ENCODE measurements around the gene LIMS1.

Gene LIMS1

DNA sequence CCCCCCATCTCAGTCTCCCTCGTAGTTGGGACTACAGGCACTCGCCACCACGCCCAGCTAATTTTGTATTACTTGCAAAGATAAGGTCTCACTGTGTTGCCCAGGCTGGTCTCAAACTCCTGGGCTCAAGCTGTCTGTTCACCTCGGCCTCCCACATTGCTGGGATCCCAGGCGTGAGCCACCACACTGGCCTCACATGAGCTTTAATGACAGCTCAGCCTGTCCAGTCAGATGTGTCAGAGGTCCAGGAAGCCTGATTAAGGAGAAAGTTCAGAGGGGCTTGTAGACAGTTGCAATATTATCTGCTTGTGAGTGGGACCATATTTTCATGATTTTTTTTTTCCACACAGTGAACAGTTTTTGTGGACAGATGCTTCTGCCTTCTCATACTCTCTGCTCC lies 82.0 kb downstream of the LIMS1 start:
- DNase-seq, result no peak

DNA sequence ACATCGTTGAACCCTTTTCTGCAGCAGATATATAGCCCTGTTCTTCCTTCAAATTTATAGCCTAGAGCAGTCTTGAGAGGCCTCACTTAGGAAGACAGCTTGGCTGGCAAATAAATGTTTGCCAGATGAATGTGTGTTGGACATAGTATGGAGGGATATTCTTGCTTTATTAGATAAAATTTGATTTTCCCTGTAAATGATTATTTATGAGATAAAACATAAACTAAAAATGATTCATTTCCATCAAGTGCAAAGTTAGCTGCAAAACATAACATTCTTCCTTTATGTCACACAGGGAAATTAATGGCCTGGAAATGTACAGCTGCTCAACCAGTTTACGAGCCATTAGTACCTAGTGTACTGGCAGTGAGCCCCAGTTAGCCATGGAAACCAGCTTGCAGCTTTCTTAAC lies 82.5 kb downstream of the LIMS1 start:
- DNase-seq, result no peak

DNA sequence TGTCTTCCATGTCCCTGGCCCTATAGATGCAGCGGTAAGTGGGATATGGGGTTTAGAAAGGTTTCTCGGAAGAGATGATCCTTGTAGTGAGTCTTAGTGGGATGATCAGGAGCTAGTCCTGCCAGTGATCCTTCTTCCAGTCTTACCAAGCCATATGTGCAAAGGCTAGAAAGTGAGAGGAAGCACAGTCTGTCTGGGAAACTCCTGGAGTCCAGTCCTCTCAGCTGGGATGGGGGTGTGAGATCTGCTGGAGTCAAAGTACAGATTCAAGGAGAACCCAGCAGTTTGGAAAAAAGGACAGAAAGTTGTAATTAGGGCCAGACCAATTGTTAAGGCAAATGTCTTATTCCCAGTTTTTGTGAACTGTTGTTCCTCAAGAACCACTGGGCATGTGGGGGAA lies 83.3 kb downstream of the LIMS1 start:
- no peak for DNase-seq

DNA sequence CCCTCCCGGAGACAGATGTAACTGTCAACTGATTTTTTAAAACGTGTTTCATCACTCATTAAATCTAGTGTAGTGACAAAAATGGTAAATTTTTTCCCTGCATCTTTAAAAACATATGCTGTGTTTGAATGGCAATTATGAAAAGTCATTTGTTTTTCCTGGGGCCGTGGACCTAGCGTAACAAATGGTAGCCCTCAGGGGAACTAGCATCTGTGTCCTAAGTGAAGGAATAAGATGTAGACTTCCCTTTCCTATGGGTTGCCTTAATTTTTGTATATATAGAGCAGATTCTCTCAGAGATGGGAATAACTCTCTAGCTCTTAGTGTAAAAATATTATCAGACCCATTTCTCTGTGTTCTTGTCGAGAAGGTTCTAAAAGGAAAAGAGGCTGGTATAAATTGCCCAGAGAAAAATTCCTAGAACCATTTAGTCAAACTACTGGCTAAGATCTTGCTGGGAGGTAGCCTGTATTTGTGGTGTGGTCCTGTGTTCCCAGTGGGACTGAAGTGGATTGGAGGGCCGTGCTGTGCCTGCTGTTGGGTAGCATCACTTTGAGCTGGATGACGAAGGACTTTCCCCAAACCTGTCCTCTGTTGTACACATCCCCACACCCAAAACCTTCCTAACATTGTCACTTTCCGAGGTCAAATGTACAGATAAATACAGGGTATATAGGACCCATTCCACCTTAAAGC lies 85.8 kb downstream of the LIMS1 start:
- no peak for DNase-seq

DNA sequence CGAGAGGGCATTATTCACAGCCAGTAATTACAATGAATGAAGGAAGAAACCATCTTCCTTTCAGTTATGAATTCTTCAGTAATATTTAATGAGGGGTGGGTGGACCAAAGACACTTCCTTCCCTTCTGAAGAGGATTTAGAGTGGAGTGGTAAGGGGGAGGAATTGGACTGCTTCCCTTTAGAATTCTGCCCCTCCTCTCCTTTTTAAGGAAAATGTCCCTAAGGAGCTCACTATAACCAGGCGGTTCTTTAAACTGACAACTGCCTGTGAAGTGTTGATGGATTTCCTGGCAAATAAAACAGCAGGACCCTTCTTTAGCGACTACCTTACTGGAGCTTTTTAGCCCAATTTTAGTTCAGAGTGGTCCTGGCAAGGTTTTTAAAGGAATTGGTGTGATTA lies 86.4 kb downstream of the LIMS1 start:
- no peak for DNase-seq

DNA sequence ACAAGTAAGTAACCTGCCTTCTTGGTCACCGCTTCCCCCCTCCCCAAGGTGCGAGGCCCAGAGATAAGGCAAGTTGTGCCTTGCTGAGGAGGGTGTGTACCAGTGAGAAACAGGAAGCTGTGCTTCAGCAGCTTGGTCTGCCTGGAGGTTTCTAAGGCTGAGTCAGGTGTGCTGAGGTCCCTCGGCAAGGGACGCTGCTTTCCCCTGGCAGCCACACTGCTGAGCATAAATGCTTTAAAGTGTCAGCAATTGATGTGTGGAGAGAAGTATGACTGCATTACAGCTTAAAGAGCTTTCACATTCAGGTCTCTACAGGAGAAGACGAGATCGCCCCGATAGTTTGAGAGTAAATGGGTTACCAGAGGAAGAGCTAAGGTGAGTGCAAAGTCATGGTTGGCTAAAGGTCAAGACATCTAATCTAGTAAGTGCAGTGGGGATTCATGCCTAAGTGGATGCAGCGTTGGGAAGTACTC lies 86.9 kb downstream of the LIMS1 start:
- DNase-seq, result peak; percentile 90

DNA sequence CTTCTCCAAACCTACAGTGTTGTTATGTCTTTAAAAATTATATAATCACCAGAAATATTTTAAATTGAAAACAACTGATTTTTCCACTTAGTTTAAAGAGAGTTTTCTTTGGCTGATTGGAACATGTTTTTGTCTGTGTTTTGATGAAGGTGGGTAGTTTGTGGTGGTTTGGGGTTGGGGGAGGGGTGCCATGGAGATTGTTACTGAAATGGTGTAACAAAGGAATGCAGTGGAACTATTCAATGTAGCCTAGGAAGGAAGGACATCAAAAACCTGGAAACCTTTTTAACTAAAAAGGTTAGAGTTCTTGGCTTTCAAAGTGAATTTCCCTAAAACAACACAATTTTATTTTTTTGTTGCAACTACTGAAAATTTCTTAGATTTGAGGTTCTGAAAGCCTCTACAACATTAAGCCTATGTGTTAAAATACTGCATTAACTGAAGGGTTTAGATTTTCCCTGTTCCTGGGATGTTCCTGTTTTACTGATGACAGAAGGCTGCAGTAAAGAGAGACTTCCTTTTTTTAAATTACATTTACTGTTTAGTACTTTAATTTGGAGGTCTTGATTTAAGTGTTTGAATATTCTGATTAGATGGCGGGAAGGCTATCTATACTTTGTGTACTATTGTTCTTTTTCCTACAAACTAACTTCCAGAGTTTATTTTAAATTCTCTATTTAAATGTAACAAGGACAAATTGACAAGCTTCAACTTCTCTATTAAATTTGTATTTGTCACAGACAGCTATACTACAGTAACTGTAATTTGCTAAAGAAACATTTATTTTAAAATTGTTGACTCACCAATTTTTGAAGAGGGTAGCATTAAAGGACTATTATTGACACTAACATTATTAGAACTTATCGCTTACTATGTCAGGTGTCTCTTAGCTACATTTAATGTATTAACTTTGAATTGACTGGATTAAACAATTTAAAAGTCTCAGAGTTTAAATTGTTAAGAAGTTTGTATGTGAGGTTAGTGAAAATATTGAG lies 87.7 kb downstream of the LIMS1 start:
- DNase-seq, result no peak

DNA sequence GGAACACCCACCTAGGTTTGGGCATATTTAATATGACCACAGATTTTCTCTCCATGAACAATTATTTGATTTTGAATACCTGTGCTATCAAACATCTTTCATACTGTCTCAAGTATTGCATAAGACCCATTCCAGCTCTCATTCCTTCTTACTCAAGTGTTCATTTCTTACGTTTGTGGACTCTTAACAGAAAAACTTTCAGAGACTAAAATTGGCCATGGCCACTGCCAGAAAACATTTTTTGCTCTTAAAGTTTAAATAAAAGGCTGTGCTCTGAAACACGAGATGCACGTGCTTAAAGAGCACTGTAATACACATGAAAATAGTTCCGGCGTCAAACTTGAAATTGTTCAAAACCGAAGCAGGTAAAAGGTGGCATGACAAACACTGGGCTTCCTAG lies 89.3 kb downstream of the LIMS1 start:
- no peak for DNase-seq

DNA sequence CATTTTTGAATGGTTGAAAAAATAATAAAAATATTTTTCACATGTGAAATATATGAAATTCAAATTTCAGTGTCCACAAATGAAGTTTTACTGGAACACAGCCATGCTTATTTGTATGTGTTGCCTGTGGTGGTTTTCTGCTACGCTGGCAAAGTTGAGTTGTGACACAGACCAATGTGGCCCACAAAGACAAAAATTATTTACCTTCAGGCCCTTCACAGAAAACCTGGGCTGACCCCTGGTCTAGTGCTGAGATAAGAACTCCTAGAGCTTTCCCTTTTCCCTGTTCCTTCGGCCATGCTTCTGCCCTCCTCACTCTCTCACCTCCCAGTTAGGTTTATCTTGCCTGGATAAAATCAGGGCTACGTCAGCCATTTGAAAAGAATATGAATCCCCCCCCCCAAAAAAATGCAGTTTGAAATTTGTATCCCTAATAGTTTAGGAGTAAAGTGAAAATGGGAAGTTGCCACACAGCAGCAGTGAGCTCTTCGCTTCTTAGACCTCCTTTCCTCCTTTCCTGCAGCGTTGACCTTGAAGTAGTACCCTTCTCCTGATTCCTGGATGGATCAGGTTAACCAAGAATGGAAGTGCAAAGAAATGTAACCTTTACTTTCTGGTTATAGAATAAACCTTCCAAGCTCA lies 91.0 kb downstream of the LIMS1 start:
- DNase-seq, result no peak

DNA sequence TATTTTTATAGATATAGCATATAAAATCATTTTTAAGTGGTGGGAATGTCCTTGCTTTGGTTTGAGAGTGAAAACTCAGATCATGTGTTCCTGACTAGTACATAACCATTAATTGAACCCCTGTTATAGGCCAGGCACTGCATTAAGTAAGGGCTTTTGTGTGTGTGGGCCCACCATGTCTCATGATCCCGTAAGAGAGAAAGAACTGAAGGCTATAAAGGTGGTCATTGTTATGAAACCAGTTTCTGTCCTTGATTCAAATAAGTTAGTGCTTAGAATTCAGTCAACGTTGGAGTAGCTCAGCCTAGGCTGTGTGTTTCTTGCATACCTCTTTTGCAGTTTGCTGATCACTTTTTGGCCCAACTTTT lies 91.5 kb downstream of the LIMS1 start:
- DNase-seq, result no peak

DNA sequence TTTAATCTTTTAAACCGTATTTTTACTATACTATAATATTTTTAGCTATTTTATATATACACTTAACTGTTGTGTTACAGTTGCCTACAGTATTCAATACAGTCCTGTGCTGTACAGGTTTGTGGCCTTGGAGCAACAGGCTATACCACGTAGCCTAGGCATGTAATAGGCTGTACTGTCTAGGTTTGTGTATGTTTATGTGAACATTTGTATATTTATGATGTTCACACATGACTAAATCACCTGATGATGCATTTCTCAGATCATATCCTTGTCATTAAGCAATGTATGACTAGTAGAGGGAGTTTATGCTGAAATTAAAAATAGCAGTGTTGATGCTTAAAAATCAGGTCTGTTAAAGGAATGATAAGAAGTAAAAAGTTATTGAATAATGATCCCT lies 92.7 kb downstream of the LIMS1 start:
- no peak for DNase-seq

DNA sequence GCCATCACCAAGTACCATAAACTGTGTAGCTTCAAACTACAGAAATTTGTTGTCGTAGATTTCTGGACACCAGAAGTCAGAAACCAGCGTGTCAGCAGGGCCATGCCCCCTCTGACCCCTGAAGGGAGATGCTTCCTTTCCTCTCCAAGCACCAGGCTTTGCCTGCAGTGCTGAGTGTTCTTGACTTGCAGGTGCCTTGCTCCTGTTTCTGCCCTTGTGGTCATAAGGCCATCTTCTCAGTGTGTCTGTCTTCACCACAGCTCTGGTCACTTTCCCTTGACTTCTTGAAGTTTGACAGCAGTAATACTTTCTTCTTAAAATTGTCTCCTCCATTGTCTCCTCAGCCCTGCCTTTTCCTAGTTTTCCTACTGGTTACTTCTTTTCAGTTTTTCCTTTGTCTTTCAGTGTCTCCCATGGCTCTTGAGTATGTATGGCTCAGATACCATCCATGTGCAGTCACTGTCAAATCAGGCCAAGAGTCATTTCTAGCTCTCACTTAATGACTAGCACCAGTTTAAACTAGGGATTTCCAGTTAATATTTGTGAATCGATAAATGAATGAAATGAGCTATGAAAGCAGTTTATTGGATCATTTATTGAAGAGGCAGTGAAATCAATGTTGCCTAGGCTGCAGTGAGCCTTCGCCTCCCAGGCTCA lies 93.8 kb downstream of the LIMS1 start:
- DNase-seq, result no peak

DNA sequence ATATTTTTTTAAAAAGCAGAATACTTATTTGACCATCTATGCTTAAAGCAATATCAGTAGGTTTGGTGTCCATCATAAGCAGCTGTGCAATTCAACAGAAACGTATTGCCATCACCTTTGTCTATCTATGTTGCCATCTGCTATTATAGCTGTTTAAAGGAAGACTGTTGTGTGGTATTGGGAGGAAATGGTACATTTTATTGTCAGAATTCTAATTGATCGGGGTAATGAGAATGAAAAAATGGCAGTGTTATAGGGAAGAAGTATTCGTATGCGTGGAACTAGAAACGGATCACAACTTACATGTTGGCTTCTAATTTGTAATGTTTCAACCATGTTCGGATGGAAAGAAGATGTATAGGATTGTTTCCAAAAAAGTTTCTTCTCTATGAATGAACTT lies 94.7 kb downstream of the LIMS1 start:
- DNase-seq, result no peak

DNA sequence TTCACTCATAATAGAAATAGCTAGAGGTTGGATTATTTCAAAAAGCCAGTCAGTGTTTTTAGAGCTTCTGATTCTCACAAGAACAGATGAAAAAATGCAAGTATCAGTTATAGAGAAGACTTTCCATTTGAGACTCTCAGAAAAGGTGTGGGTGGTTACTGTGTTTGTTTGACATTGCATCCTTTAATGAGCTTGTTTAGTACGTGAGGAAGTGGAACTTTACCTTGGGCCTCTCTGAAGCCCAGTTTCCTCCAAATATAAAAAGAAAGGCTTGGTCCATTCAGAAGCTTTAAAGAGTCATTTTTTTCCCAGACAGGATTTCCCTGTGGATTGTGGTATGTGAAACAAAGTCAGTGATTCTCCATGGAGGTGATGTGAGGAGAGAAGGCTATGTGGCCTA lies 95.1 kb downstream of the LIMS1 start:
- DNase-seq, result peak; percentile 63

DNA sequence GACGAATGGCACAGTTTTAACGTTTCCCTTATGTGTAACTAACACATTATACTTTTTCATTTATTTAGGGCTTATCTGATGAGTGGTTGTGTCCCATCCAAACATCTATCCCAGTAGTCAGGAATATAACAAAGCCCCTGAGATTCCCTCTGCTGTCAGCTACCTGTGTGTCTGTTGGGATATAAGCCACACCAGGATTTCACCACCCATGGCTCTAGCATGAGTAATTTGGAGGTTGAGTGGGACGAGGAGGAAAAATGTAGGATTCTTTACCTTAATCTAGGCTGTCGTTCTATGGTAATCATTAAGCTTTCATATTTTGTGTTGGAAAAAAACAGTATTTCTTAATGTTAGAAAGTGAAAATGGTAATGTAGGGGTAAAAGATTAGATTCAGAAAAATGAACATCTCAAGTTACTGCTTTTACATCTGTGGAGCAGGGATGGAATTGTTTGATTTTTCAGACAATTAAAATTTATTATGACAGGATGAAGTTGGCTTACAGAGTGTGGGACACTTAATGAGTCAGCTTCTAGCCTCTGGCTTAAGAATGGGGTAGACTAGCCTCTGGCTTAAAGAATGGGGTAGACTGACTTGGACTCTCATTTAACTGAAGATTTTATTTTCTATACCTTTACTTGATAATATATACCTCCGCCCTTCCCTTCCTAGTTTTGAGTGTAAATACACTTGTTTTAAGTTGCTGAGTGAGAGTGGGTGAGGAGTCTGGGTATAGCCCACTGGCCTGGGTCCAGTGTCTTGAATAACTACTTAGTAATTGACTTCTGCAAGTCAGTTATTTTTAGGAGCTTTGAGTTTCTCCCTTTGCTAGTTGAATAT lies 96.5 kb downstream of the LIMS1 start:
- no peak for DNase-seq

DNA sequence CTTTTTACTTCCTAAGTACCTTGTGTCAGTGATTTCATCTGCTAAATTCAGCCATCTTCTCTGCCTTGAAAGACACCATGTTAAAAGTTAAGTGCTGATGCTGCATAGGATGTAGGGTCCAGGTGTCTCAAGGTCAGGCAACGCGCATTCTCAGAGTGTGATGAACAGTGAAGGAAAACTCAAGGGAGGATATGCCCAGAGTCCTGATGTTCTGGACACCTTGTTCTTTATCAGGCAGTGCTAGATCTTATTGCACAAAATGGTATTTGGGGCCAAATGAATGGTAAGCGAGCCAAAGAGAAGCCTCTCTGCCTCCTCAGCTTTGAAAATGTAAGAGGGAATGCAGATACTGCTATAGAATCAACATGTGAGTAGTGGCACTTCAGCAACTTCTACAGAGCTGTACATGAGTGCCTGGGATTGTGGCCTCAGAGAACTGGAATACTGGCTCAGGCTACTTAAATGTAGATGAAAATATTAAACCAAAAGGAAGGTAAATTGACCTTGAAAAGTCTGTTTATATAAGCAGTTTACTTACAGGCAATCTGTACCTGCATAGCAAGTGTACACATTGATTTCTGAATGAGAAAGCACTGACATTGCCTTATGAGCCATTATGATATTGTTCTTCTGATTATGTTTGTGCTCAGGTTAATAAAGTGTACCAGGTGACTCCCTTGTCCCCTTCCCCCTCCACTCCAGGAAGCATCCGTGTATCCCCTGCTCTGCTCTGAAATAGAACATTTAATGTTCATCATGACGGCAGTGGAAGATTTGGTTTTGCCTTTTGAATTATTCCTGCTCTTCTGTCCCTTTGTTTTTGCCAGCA lies 98.3 kb downstream of the LIMS1 start:
- no peak for DNase-seq

DNA sequence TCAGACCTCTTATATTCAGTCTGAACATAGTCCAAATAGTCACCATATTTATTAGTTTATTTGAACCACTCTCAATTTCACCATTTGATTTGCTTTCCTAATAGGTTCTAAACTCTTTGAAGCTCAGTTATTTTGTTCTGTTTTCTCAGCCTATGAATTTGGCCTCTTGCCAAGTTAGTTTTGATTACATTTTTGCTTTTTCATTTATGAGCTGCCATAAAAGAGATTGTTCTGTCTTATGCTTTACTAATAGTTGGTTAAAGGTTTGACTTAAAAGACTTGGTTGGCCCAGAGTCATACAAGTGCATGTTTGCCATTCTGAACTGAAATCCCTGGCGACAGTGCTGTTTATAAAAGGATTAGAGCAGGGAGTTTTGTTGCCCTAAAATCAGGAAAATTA lies 99.1 kb downstream of the LIMS1 start:
- no peak for DNase-seq

DNA sequence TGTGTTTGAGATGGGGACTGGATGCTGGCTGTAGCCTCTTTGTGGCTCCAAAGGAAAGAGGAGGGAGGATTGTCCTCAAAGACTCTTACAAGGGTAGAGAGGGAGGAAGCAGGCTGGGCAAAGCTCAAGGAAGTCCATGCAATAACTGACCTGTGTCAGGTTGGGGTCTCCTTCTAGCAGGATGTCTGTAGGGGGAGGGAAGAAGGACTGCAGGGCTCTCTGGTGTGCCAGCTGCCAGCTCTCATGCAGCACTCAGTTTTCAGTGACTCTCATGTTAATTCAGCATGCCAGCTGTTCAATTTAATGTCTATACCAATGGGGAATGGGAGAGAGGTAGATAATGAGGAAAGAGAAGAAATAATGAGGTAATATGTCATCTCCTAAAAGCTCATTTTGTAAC lies 99.7 kb downstream of the LIMS1 start:
- DNase-seq, result no peak

DNA sequence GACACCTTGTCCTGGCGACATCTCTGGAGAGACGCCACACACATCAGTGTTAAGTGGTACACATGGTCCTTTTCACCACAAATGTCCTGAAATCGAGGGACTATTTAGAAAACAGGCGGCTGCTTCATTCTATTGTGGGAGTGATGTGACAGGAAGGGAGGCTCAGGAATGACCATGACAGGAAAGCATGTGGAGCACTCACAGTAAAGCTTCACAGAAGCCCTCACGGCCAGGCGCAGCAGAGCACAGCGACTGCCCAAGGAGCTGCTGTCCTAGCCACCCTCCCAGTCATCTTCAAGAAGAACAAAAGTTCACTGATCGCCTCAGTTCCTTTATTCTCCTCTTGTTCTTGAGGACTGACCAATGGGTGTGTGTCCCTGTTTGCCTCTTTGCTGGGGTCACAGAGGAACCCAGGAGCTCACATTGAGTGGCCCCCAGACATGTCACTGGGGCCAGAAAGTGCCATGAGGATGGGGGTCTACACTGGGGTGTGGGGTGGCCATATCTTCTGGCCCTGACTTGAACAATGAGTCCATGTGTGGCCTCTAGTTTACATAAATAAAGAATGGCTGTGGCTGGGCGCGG lies 100.4 kb downstream of the LIMS1 start:
- no peak for DNase-seq

DNA sequence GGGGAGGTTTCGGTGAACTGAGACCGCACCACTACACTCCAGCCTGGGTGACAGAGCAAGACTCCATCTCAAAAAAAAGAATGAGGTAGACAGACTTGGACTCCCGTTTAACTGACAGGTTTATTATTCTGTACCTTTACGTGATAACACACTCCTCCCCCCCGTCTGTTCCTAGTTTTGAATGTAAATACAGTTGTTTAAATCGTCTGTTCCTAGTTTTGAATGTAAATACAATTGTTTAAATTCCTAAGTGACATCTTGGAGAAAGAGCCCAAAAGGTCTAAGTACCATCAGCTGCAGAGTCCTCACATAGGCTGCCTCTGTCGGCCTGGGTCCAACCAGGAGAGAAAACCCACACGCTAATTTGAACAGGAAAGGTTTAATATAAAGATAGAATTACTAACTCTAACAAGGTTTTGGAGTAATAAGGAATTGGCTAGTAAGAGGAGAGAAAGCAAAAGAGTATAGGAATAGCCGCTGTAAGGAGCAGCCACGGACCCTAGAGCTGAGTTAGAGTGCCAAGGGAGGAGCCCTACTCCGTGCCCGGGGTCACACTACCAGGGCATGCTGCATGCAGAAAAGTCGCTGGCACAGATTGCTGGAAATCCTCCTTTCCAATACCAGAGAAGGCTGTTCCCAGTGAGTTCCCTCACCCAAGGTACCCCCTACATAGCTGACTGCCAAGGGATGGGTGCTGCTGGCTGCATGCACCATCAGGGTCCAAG lies 101.5 kb downstream of the LIMS1 start:
- DNase-seq, result no peak
